ENCODE data around the gene ARL6IP4. TPM values are rescaled to one million over a fixed set of nuclear protein-coding genes. Genes with fewer than 3 reads are reported as not detected.

The ARL6IP4 gene
- total RNA-seq, 1 donor from 2014 or later, result 146 TPM

DNA sequence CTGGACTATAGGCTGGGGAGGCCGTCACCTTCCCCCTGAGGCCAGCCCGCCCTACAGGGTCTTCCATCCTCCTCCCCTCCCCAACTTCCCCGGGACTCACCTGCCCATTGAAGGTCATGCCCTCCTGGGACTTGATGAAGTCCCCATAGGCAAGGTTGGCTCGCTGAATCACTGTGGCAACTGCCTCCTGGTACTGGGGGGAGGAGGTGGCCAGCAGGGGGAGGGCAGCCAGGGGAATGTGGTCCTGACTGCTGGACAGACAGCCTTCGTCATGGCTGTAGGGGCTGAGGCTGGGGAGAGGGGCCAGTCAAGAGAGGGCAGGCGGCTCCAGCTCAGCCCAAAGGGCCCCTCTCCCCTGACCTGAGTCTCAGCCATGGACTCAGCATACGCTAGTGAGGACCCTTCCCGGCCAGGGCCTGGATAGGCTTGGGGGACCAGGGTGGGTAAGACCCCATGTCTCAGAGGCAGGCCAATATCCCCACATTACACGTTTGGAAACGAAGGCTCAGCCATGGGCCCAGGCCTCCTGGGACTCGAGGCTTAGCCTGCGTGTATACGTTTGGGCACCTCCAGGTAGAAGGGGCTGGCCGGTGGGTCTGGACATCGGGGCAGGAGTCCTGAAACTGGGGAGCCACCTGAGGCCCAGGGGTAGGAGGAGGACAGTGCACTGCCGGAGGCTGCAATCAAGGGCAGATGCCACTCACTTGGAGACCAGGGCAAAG is 16.3 kb downstream of the ARL6IP4 start:
- Mint-ChIP-seq H3K27me3 (no peaks in the 10 kb centered on the region), H3K36me3 (no peaks in the 10 kb centered on the region), H3K4me1 (ENCODE audit: unreplicated experiment) (no peaks in the 10 kb centered on the region), H3K4me3 (no peak overlapping the region), H3K27ac (no peak overlapping the region), H3K9me3 (no peaks in the 10 kb centered on the region)
- TF ChIP-seq, protein P1, sequence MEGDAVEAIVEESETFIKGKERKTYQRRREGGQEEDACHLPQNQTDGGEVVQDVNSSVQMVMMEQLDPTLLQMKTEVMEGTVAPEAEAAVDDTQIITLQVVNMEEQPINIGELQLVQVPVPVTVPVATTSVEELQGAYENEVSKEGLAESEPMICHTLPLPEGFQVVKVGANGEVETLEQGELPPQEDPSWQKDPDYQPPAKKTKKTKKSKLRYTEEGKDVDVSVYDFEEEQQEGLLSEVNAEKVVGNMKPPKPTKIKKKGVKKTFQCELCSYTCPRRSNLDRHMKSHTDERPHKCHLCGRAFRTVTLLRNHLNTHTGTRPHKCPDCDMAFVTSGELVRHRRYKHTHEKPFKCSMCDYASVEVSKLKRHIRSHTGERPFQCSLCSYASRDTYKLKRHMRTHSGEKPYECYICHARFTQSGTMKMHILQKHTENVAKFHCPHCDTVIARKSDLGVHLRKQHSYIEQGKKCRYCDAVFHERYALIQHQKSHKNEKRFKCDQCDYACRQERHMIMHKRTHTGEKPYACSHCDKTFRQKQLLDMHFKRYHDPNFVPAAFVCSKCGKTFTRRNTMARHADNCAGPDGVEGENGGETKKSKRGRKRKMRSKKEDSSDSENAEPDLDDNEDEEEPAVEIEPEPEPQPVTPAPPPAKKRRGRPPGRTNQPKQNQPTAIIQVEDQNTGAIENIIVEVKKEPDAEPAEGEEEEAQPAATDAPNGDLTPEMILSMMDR (conservative IDR thresholded peaks at IDR 0.05), result no peak
- DNase-seq (ENCODE audit: extremely low spot score, unreplicated experiment), result no peak

DNA sequence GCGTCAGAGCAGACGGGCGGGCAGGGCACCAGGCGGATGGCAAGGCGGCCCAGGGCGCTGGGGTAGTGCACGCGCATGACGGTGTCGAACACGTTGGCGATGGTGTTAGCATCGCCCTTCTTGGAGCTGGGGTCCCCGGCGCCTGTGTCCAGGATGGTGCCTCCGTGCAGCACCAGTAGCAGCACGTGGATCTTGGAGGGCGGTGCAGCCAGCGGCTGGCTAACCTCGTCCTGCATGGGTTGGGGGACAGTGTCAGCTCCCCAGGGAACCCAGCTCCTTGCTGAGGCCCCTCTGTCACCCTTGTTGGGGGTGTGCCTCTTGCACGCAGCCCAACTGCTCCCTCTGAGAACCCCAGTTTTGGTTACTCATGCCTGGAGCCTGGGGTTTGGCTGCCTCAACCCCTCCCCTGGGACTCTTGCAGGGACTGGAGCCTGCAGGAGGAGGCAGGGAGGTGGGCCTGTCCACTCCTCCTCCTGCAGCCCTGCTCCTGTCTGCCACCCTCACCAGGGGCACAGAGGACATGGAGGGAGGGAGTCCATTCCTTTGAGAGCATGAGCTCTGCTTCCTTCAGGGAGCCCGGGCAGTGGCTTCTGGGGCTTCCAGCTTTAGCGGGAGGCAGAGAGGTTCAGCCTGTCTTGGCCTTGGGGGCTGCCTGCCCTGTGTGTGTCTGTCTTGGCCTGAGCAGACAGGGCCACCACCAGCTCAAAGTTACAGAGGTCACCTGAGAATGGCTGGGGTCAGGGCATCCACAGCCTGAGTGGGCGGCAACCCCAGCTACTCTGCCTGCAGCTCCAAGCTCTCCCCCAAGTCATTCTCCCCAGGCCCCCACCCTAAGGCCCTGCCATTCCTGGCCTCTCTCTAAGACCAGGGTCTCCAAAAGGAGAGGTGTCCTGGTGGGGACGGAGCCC is 17.1 kb downstream of the ARL6IP4 start:
- Mint-ChIP-seq H3K27me3 (no peaks in the 10 kb centered on the region), H3K27ac (no peak overlapping the region), H3K4me3 (no peak overlapping the region), H3K36me3 (no peaks in the 10 kb centered on the region), H3K4me1 (ENCODE audit: unreplicated experiment) (no peaks in the 10 kb centered on the region), H3K9me3 (no peaks in the 10 kb centered on the region)
- TF ChIP-seq, protein P1 (conservative IDR thresholded peaks at IDR 0.05), result no peak
- no peak for DNase-seq (ENCODE audit: extremely low spot score, unreplicated experiment)

DNA sequence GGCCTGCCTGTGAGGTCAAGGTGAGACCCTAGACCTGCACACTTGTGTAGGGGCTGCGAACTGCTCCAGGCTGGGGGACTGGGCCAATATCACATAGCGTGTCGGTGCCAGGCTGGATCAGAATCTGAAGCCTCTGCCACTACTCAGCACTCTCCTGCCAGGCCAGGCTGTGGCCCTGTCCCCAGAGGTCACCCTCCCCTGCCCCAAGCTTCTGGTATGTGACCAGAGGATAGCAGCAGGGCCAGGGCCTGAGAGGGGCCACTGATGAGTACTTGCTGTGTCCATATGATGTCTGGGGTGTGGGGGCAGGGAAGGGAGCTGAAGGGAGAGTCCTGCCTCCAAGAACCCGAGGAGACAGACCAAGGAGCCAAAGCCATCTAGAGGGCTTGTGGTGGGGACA is 17.8 kb downstream of the ARL6IP4 start:
- DNase-seq (ENCODE audit: extremely low spot score, unreplicated experiment), result no peak
- no peak overlapping the region for H3K27ac Mint-ChIP-seq
- H3K27me3 Mint-ChIP-seq, result no peaks in the 10 kb centered on the region
- H3K4me3 Mint-ChIP-seq, result no peak overlapping the region
- H3K9me3 Mint-ChIP-seq, result no peaks in the 10 kb centered on the region
- TF ChIP-seq, protein P1 (conservative IDR thresholded peaks at IDR 0.05), result no peak
- no peaks in the 10 kb centered on the region for H3K36me3 Mint-ChIP-seq
- no peaks in the 10 kb centered on the region for H3K4me1 Mint-ChIP-seq (ENCODE audit: unreplicated experiment)

DNA sequence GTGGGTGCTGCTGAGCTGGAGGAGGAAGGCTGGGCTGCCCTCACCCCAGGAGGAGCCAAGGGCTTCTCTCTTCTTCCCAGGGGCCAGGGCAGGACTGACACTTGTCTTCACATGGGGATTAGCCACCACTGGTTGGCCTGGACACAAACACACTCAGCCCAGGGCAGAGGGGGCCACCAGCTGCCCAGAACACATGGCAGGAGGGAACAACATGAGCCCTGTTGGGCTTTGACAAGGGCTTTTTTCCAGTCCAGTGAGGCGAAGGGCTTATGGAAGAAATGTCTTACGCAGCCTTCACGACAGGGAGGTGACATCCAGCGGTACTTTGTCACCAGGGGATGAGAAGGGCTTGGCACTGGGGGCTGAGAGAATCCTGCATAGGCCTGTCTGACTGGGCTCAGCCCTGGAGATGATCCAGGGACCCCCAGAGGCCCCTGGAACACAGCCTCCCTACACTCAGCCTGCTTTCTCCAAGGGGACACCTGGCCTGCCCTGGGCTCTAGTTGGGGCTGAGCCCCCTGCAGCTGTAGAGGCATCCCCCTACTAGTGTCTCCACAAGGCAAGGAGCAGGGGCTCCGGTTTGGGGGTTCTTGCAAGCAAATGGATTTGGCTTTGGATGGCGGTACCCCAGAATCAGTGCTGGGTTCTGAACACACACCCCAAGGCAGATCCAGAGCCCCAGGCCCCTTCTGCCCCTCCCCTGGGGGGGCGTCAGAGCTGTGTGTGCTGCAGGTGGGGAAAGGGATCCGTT is 18.9 kb downstream of the ARL6IP4 start:
- no peak for DNase-seq (ENCODE audit: extremely low spot score, unreplicated experiment)
- no peak overlapping the region for H3K27ac Mint-ChIP-seq
- no peaks in the 10 kb centered on the region for H3K9me3 Mint-ChIP-seq
- TF ChIP-seq, protein P1 (conservative IDR thresholded peaks at IDR 0.05), result no peak
- H3K4me1 Mint-ChIP-seq (ENCODE audit: unreplicated experiment), result no peaks in the 10 kb centered on the region
- H3K27me3 Mint-ChIP-seq, result no peaks in the 10 kb centered on the region
- no peak overlapping the region for H3K4me3 Mint-ChIP-seq
- no peaks in the 10 kb centered on the region for H3K36me3 Mint-ChIP-seq

DNA sequence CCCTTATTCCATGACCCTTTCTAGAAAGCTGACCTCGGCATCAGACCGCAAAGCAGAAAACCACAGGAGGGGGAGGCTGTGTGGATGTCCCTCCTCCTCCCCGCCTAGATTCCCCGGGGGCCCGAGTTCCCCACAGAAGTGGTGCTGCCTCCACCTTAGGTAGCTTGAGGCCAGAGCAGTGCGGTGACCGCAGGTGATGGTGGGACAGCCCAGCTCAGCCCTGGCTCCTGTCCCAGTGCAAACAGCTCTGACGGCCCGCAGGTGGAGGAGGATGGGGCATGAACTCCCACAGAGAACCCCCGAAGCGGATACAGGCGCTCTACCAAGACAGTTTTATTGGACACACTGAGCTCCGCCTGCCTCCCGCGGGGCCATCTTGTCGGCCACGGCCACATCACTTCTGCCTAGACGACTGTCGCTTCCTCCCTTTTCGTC is 19.5 kb downstream of the ARL6IP4 start:
- no peak overlapping the region for H3K4me3 Mint-ChIP-seq
- H3K27ac Mint-ChIP-seq, result no peak overlapping the region
- TF ChIP-seq, protein P1 (conservative IDR thresholded peaks at IDR 0.05), result no peak
- no peaks in the 10 kb centered on the region for H3K36me3 Mint-ChIP-seq
- H3K27me3 Mint-ChIP-seq, result no peaks in the 10 kb centered on the region
- no peak for DNase-seq (ENCODE audit: extremely low spot score, unreplicated experiment)
- no peaks in the 10 kb centered on the region for H3K4me1 Mint-ChIP-seq (ENCODE audit: unreplicated experiment)
- no peaks in the 10 kb centered on the region for H3K9me3 Mint-ChIP-seq

Measured in type B pancreatic cell (in vitro differentiated cells).